H9 (cell line): ENCODE results near the gene RDH12. TPM values are rescaled to one million over a fixed set of nuclear protein-coding genes. Genes with fewer than 3 reads are reported as not detected.

Source experiments
- DNase-seq: peaks from one replicate; pipeline ENCODE4 v3.0.0-alpha.2; 2017
- H2AFZ ChIP-seq: one replicate; pipeline ENCODE4 v1.6.1; 2013; ENCODE audit warnings: mild to moderate bottlenecking, low read length, control low read depth, moderate library complexity
- H2AK5ac ChIP-seq: 2 replicates; pipeline ENCODE4 v1.6.1; 2013; ENCODE audit warnings: low read length, control low read depth, mixed read lengths; ENCODE audit not compliant: insufficient read length
- H2BK120ac ChIP-seq: one replicate; pipeline ENCODE4 v1.6.1; 2013; ENCODE audit warnings: low read depth, mild to moderate bottlenecking, low read length, control low read depth, inconsistent platforms; ENCODE audit not compliant: poor library complexity, severe bottlenecking
- H2BK12ac ChIP-seq: 2 replicates; pipeline ENCODE4 v1.6.1; 2013; ENCODE audit warnings: low read length, control low read depth, mixed read lengths, low read depth; ENCODE audit not compliant: insufficient read length
- H2BK15ac ChIP-seq: 2 replicates; pipeline ENCODE4 v1.6.1; 2013; ENCODE audit warnings: low read depth, low read length, control low read depth
- H2BK20ac ChIP-seq: one replicate; pipeline ENCODE4 v1.6.1; 2013; ENCODE audit warnings: low read depth, mild to moderate bottlenecking, low read length, control low read depth, inconsistent platforms; ENCODE audit not compliant: poor library complexity, severe bottlenecking
- H2BK5ac ChIP-seq: 2 replicates; pipeline ENCODE4 v1.6.1; 2013; ENCODE audit warnings: low read length, control low read depth, mixed read lengths; ENCODE audit not compliant: insufficient read length
- H3K14ac ChIP-seq: 2 replicates; pipeline ENCODE4 v1.6.1; 2013; ENCODE audit warnings: low read length, control low read depth; ENCODE audit not compliant: insufficient read depth
- H3K18ac ChIP-seq: 2 replicates; pipeline ENCODE4 v1.6.1; 2013; ENCODE audit warnings: low read depth, mild to moderate bottlenecking, mixed read lengths, low read length, control low read depth; ENCODE audit not compliant: insufficient read length
- H3K23ac ChIP-seq: 2 replicates; pipeline ENCODE4 v1.6.1; 2013; ENCODE audit warnings: low read length, control low read depth, mixed read lengths, low read depth; ENCODE audit not compliant: insufficient read length
- H3K23me2 ChIP-seq: 2 replicates; pipeline ENCODE4 v1.6.1; 2013; ENCODE audit warnings: low read depth, mild to moderate bottlenecking, mixed read lengths, low read length, control low read depth; ENCODE audit not compliant: insufficient read length, poor library complexity, severe bottlenecking
- H3K27ac ChIP-seq: 2 replicates; pipeline ENCODE4 v1.5.1; 2013; ENCODE audit warnings: low read length, control low read depth, mixed read lengths, low read depth; ENCODE audit not compliant: insufficient read length
- H3K27me3 ChIP-seq: 2 replicates; pipeline ENCODE4 v1.6.1; 2013; ENCODE audit warnings: low read length, control low read depth, inconsistent platforms; ENCODE audit not compliant: insufficient read depth
- H3K4ac ChIP-seq: 2 replicates; pipeline ENCODE4 v1.6.1; 2013; ENCODE audit warnings: low read depth, mild to moderate bottlenecking, control low read depth, inconsistent platforms, low read length, moderate library complexity
- H3K4me1 ChIP-seq: 2 replicates; pipeline ENCODE4 v1.6.1; 2013; ENCODE audit warnings: low read length, control low read depth, inconsistent platforms; ENCODE audit not compliant: insufficient read depth
- H3K4me2 ChIP-seq: 2 replicates; pipeline ENCODE4 v1.6.1; 2013; ENCODE audit warnings: low read length, control low read depth, mixed read lengths; ENCODE audit not compliant: insufficient read length, insufficient read depth
- H3K56ac ChIP-seq: 2 replicates; pipeline ENCODE4 v1.6.1; 2013; ENCODE audit warnings: low read depth, mild to moderate bottlenecking, mixed read lengths, low read length, control low read depth; ENCODE audit not compliant: insufficient read length
- H3K79me1 ChIP-seq: 2 replicates; pipeline ENCODE4 v1.6.1; 2013; ENCODE audit warnings: low read depth, mild to moderate bottlenecking, moderate library complexity, low read length, control low read depth, inconsistent platforms; ENCODE audit not compliant: insufficient read depth, poor library complexity, severe bottlenecking
- H3K79me2 ChIP-seq: 2 replicates; pipeline ENCODE4 v1.6.1; 2013; ENCODE audit warnings: low read length, control low read depth, inconsistent platforms; ENCODE audit not compliant: insufficient read depth
- H3K9ac ChIP-seq: 2 replicates; pipeline ENCODE4 v1.6.1; 2013; ENCODE audit warnings: low read length, control low read depth, mixed read lengths; ENCODE audit not compliant: insufficient read length; ENCODE audit errors: extremely low read depth
- H3K9me3 ChIP-seq: one replicate; pipeline ENCODE4 v1.6.1; 2013; ENCODE audit warnings: low read depth, low read length, inconsistent platforms; ENCODE audit not compliant: control insufficient read depth
- H3T11ph ChIP-seq: one replicate; pipeline ENCODE4 v1.6.1; 2013; ENCODE audit warnings: mild to moderate bottlenecking, low read length, control low read depth, inconsistent platforms
- H4K20me1 ChIP-seq: one replicate; pipeline ENCODE4 v1.6.1; 2013; ENCODE audit not compliant: control insufficient read depth, insufficient read length, insufficient read depth
- H4K5ac ChIP-seq: 2 replicates; pipeline ENCODE4 v1.6.1; 2013; ENCODE audit warnings: low read depth, mild to moderate bottlenecking, mixed read lengths, low read length, control low read depth; ENCODE audit not compliant: insufficient read length
- H4K8ac ChIP-seq: replicated peaks from 2 replicates; pipeline ENCODE4 v1.6.1; 2013; ENCODE audit warnings: low read length, control low read depth, mixed read lengths, low read depth; ENCODE audit not compliant: insufficient read length
- H4K91ac ChIP-seq: 2 replicates; pipeline ENCODE4 v1.6.1; 2013; ENCODE audit warnings: low read depth, mild to moderate bottlenecking, moderate library complexity, mixed read lengths, low read length, control low read depth; ENCODE audit not compliant: insufficient read length
- H3K27ac Mint-ChIP-seq, 3 experiments: 2 replicates in 2 of 3; 3 replicates in 1 of 3; pipeline ENCODE4 v1.8.0; 2020 to 2021; ENCODE audit warnings: mixed read lengths in 3 of 3, mild to moderate bottlenecking in 1 of 3, moderate library complexity in 1 of 3
- H3K27me3 Mint-ChIP-seq: 2 replicates; pipeline ENCODE4 v1.8.0; 2021; ENCODE audit warnings: low read depth, mild to moderate bottlenecking, moderate library complexity, mixed read lengths
- H3K36me3 Mint-ChIP-seq, 3 experiments: 2 replicates in 2 of 3; 3 replicates in 1 of 3; pipeline ENCODE4 v1.8.0; 2020 to 2021; ENCODE audit warnings: low read depth in 3 of 3, mixed read lengths in 3 of 3; ENCODE audit not compliant: insufficient read depth in 1 of 3
- H3K4me1 Mint-ChIP-seq, 2 experiments: 2 replicates each; pipeline ENCODE4 v1.8.0; 2020; ENCODE audit warnings: mixed read lengths in 2 of 2
- H3K4me3 Mint-ChIP-seq, 2 experiments: 2 replicates in 1 of 2; 3 replicates in 1 of 2; pipeline ENCODE4 v1.8.0; 2020 to 2021; ENCODE audit warnings: mild to moderate bottlenecking in 2 of 2, mixed read lengths in 2 of 2, moderate library complexity in 1 of 2
- H3K9me3 Mint-ChIP-seq, 2 experiments: 2 replicates in 1 of 2; 3 replicates in 1 of 2; pipeline ENCODE4 v1.8.0; 2020; ENCODE audit warnings: mild to moderate bottlenecking in 2 of 2, mixed read lengths in 2 of 2, moderate library complexity in 1 of 2
- WGBS: extraction: QIAGEN DNeasy Blood & Tissue Kit; methylation state at CpG from one replicate; pipeline ENCODE4 v1.1.7; 2013; ENCODE audit warnings: missing lambda C conversion rate, low lambda C conversion rate, mixed read lengths; ENCODE audit not compliant: insufficient read length; ENCODE audit errors: extremely low coverage; 5-methylcytosine and 5-hydroxymethylcytosine counted together
- total RNA-seq: library from RNA; stranded (reverse); gene quantifications from 2 replicates; pipeline ENCODE4 v1.2.1, GENCODE V29; 2021
- TF ChIP-seq, protein P1 (sequence below): fragments of 200-600 bp; sonication (generic); conservative IDR thresholded peaks from 3 replicates; pipeline ENCODE4 v1.8.0; 2021; ENCODE audit warnings: antibody characterized with exemption, mild to moderate bottlenecking

The RDH12 gene
- total RNA-seq, 1 experiment from 2014 or later: 0.74 TPM

DNA sequence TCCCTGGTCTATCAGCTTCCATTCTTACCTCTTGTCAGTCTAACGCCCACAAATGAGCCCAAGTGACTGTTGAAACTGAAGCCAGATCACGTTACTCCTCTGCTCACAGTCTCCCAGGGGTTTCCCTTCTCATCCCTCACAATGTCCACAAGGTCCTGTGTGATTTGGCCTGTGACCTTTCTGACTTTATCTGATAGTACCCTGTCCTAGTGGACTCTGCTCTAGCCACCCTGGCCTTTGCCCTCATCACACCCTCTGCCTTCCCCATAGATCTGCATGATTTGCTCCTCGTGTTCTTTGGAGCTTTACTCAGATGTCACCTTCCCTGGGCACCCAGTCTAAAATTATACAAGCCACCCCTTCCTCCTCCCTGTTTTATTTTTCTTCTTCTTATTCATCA is 55.5 kb downstream of the RDH12 start:
- no peak overlapping the region for H3K4me2 ChIP-seq
- H2BK20ac ChIP-seq: no peak overlapping the region
- no peaks in the 10 kb centered on the region for H3K79me2 ChIP-seq
- no peak overlapping the region for H2BK12ac ChIP-seq
- no peak overlapping the region for H2BK120ac ChIP-seq
- no peaks in the 10 kb centered on the region for H3K9me3 ChIP-seq
- H3K27me3 ChIP-seq: no peaks in the 10 kb centered on the region
- H3K9me3 Mint-ChIP-seq: no peaks in the 10 kb centered on the region
- no peak overlapping the region for H3K23ac ChIP-seq
- no peaks in the 10 kb centered on the region for H3K23me2 ChIP-seq
- TF ChIP-seq, protein P1, sequence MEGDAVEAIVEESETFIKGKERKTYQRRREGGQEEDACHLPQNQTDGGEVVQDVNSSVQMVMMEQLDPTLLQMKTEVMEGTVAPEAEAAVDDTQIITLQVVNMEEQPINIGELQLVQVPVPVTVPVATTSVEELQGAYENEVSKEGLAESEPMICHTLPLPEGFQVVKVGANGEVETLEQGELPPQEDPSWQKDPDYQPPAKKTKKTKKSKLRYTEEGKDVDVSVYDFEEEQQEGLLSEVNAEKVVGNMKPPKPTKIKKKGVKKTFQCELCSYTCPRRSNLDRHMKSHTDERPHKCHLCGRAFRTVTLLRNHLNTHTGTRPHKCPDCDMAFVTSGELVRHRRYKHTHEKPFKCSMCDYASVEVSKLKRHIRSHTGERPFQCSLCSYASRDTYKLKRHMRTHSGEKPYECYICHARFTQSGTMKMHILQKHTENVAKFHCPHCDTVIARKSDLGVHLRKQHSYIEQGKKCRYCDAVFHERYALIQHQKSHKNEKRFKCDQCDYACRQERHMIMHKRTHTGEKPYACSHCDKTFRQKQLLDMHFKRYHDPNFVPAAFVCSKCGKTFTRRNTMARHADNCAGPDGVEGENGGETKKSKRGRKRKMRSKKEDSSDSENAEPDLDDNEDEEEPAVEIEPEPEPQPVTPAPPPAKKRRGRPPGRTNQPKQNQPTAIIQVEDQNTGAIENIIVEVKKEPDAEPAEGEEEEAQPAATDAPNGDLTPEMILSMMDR: no peak
- H3K56ac ChIP-seq: no peak overlapping the region
- no peak overlapping the region for H2BK5ac ChIP-seq
- no peak overlapping the region for H3K9ac ChIP-seq
- H3K27ac ChIP-seq: no peak overlapping the region
- peaks cover 6 to 58% (median 40%) of the 10 kb centered on the region in 3 experiments; a peak in 6 of 7 replicates for H3K36me3 Mint-ChIP-seq
- no peak overlapping the region for H2BK15ac ChIP-seq
- no peaks in the 10 kb centered on the region for H3K4me1 ChIP-seq
- H4K5ac ChIP-seq: no peak overlapping the region
- H3K79me1 ChIP-seq: no peaks in the 10 kb centered on the region
- H3K4me1 Mint-ChIP-seq: no peaks in the 10 kb centered on the region
- no peaks in the 10 kb centered on the region for H4K20me1 ChIP-seq
- WGBS: no CpG with 5 or more reads among the region's 3 CpGs
- DNase-seq: no peak
- H3K14ac ChIP-seq: no peak overlapping the region
- H2AK5ac ChIP-seq: no peak overlapping the region
- H3T11ph ChIP-seq: no peak overlapping the region
- H4K91ac ChIP-seq: no peak overlapping the region
- no peak overlapping the region for H3K4ac ChIP-seq
- peak overlapping the region in 1 of 3 experiments; percentile 8; a peak in 1 of 7 replicates for H3K27ac Mint-ChIP-seq
- H3K18ac ChIP-seq: no peak overlapping the region
- H2AFZ ChIP-seq: no peak overlapping the region
- no peaks in the 10 kb centered on the region for H3K27me3 Mint-ChIP-seq
- H4K8ac ChIP-seq: no peak overlapping the region
- no peak overlapping the region for H3K4me3 Mint-ChIP-seq
